ENCODE data around the gene NCOR1. TPM values are rescaled to one million over a fixed set of nuclear protein-coding genes. Genes with fewer than 3 reads are reported as not detected.
A peak's percentile ranks its signal among the peaks of the same experiment; 100 is the strongest.

NCOR1 gene
- total RNA-seq, 4 donors from 2014 or later, result 136 to 320 (median 177) TPM

DNA sequence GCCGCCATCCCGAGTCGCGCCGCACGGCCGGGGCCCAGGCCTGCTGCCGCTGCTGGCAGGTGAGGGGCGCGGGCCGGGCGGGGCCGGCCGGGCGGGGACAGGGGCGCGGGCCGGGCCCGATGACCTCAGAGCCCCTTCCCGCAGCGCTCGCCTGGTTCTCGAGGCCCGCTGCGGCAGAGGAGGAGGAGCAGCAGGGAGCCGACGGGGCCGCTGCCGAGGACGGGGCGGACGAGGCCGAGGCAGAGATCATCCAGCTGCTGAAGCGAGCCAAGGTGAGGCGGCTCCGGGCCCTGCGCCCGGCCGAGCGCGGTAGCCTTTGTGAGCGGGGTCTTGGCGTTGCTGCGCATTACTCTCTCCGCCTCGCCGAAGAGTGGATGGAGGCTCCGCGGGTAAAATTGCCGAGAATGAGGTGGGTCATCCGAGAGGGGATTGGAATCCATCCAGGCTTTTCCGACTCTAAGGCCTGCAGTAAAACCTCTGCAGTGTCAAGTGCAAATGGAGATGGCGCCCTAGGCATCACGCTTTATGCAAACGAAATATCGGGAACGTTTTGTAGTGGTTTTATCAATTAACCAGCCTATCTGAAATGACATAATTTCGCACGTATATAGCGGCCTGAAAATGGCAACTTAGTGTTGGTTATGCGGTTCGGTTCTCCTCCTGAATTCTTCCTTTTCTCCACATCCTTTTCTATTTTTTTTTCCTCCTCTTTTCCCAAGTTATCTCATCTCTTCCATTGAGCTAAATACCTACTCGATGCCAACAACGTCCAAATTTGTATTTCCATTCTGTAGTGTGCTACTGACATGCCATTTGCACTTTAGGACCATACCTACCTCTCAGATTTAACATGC is 215.1 kb downstream of the NCOR1 start:
- Histone ChIP-seq H3K9me3 (no peaks in the 10 kb centered on the region), H3K27me3 (no peaks in the 10 kb centered on the region), H3K4me3 (peak overlapping the region; percentile 78), H3K27ac (peak overlapping the region; percentile 95), H3K4me1 (peaks cover 29% of the 10 kb centered on the region), H3K36me3 (peaks cover 42% of the 10 kb centered on the region)
- TF ChIP-seq POLR2AphosphoS5 (IDR thresholded peaks at IDR 0.05) (no peak), POLR2A (IDR thresholded peaks at IDR 0.05) (peak in 1 of 2 donors; percentile 14), EP300 (IDR thresholded peaks at IDR 0.05) (no peak)
- TF ChIP-seq, protein P1, sequence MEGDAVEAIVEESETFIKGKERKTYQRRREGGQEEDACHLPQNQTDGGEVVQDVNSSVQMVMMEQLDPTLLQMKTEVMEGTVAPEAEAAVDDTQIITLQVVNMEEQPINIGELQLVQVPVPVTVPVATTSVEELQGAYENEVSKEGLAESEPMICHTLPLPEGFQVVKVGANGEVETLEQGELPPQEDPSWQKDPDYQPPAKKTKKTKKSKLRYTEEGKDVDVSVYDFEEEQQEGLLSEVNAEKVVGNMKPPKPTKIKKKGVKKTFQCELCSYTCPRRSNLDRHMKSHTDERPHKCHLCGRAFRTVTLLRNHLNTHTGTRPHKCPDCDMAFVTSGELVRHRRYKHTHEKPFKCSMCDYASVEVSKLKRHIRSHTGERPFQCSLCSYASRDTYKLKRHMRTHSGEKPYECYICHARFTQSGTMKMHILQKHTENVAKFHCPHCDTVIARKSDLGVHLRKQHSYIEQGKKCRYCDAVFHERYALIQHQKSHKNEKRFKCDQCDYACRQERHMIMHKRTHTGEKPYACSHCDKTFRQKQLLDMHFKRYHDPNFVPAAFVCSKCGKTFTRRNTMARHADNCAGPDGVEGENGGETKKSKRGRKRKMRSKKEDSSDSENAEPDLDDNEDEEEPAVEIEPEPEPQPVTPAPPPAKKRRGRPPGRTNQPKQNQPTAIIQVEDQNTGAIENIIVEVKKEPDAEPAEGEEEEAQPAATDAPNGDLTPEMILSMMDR (IDR thresholded peaks at IDR 0.05), result no peak
- DNase-seq (ENCODE audit: low spot score in 2 of 2), result peak in 1 of 2 donors; percentile 72
- WGBS, result 2% methylated on average over 22 of the region's 64 CpGs

DNA sequence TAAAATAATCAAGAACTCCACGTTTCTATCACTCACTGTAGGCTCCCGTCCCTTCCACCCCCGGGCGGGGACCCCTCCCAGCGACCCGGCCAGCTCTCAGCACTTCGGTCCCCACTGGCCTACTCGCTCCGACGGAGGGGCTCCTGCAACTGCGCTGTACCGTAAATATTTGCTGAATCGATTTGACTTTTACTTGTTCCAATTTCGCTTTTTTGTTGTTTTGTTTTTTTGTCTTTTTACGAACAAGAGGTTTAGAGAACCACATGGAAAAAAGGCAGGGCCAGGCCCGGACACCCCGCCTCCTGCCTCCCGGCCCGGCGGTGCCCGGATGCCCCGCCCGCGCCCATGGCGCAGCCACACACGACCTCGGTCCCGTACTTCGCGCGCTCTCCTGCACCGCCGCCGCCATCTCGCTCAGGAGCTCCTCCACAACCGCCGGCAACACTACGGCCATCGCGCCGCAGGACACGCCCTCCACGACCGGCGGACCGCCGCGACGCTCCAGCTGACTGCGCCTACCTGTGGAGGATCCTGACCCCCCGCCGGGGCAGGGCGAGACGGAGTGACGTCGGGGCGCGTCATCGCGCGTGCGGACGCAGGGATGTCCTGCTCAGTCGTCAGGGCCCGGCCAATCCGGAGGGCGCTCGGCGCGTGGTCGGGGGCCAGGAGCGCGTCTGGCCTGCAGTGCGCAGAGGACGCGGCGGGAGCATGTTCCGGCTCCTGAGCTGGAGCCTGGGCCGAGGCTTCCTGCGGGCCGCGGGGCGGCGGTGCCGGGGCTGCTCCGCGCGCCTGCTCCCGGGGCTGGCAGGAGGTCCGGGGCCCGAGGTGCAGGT is 216.0 kb downstream of the NCOR1 start, which contains the start of the genes TTC19 and ZSWIM7:
Gene TTC19 (plus strand): TSS at position 684 of the 833 bp plus-strand sequence. CDS start 25 bp downstream, at position 709.
Gene ZSWIM7 (minus strand): TSS at position 564 of the 833 bp plus-strand sequence. CDS start 110 bp downstream, at position 454.
- peaks cover 34% of the 10 kb centered on the region for H3K36me3 ChIP-seq
- no peaks in the 10 kb centered on the region for H3K9me3 ChIP-seq
- H3K4me1 ChIP-seq, result peaks cover 29% of the 10 kb centered on the region
- TF ChIP-seq EP300 (IDR thresholded peaks at IDR 0.05) (peak; percentile 52), POLR2AphosphoS5 (IDR thresholded peaks at IDR 0.05) (peak; percentile 83 to 95 (median 83)), POLR2A (IDR thresholded peaks at IDR 0.05) (peak; percentile 59 to 87)
- TF ChIP-seq, protein P1 (IDR thresholded peaks at IDR 0.05), result no peak
- H3K27ac ChIP-seq, result peak within 1 kb of the TSS; percentile 95
- WGBS, result under 1% methylated on average over 37 of the region's 91 CpGs
- H3K27me3 ChIP-seq, result no peaks in the 10 kb centered on the region
- peak within 1 kb of the TSS; percentile 78 for H3K4me3 ChIP-seq
- peak; percentile 96 to 98 for DNase-seq (ENCODE audit: low spot score in 2 of 2)

DNA sequence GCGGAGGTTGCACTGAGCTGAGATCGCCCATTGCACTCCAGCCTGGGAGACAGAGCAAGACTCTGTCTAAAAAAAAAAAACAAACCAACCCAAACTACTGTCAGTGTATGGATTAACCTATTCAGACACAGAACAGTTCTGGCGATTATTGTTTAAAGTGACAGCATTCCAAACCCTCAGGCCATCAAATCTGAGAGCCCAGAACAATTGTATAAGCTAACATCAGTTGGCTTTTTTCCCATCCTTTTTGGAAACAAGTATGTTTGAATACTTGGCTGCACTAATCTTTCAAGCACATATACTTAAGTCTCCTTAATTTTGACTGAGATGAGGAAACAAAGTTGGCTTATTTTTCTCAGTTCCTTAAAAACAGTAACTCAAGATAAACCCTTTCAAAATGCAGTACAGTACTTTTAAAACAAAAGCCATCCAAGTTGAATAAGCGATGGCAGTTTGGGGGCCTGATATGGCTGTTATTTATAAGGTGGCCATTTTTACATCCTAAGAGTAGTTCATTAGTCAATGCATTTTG is 217.2 kb downstream of the NCOR1 start:
- peak overlapping the region; percentile 78 for H3K4me3 ChIP-seq
- WGBS, result 70% methylated on average over 4 of the region's 4 CpGs
- no peak for DNase-seq (ENCODE audit: low spot score in 2 of 2)
- H3K9me3 ChIP-seq, result no peaks in the 10 kb centered on the region
- H3K27me3 ChIP-seq, result no peaks in the 10 kb centered on the region
- no peak overlapping the region for H3K27ac ChIP-seq
- H3K36me3 ChIP-seq, result peaks cover 25% of the 10 kb centered on the region
- peaks cover 29% of the 10 kb centered on the region for H3K4me1 ChIP-seq
- TF ChIP-seq POLR2AphosphoS5 (IDR thresholded peaks at IDR 0.05), result no peak
- TF ChIP-seq EP300 (IDR thresholded peaks at IDR 0.05), result no peak
- no peak for TF ChIP-seq POLR2A (IDR thresholded peaks at IDR 0.05)

DNA sequence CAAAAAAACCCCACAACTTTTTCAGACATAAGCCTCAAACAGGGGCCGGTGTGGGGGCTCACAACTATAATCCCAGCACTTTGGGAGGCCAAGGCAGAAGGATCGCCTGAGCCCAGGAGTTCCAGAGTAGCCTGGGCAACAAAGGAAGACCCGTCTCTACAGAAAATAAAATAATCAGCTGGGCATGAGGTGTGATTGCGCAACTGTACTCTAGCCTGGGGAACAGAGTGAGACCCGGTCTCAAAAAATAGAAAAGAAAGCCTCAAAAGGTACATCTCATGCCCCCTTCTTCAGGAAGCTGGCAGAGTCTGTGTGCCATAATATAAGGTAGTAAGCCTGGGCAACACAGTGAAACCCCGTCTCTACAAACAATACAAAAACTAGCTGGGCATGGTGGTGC is 219.0 kb downstream of the NCOR1 start:
- Histone ChIP-seq H3K9me3 (no peaks in the 10 kb centered on the region), H3K27me3 (no peaks in the 10 kb centered on the region), H3K4me1 (peaks cover 24% of the 10 kb centered on the region), H3K27ac (no peak overlapping the region), H3K4me3 (no peak overlapping the region), H3K36me3 (peaks cover 9% of the 10 kb centered on the region)
- no peak for DNase-seq (ENCODE audit: low spot score in 2 of 2)
- no peak for TF ChIP-seq EP300 (IDR thresholded peaks at IDR 0.05)
- TF ChIP-seq POLR2AphosphoS5 (IDR thresholded peaks at IDR 0.05), result no peak
- TF ChIP-seq POLR2A (IDR thresholded peaks at IDR 0.05), result no peak
- TF ChIP-seq, protein P1 (IDR thresholded peaks at IDR 0.05), result no peak
- 77% methylated on average over 6 of the region's 6 CpGs for WGBS
